HepG2 (cell line): ENCODE data around the gene GALNT18.

Experiments used
- BRCA1 ChIP-seq: sonication (generic); formaldehyde crosslinking; IDR thresholded peaks from 2 replicates; pipeline ENCODE4 v1.4.0; 2020; ENCODE audit warnings: missing genetic modification reagents
- CAMTA2 ChIP-seq: sonication (generic); formaldehyde crosslinking; IDR thresholded peaks from 2 replicates; pipeline ENCODE4 v1.4.0; 2020; ENCODE audit warnings: mild to moderate bottlenecking, missing genetic modification reagents, borderline replicate concordance
- CBFB ChIP-seq: sonication (generic); formaldehyde crosslinking; IDR thresholded peaks from 2 replicates; pipeline ENCODE4 v1.4.0; 2020; ENCODE audit warnings: missing genetic modification reagents
- STAG1 ChIP-seq: sonication (generic); formaldehyde crosslinking; IDR thresholded peaks from 2 replicates; pipeline ENCODE4 v1.4.0; 2020; ENCODE audit warnings: missing genetic modification reagents
- ZNF670 ChIP-seq: sonication (generic); formaldehyde crosslinking; IDR thresholded peaks from 2 replicates; pipeline ENCODE4 v1.8.0; 2022; ENCODE audit warnings: mild to moderate bottlenecking, missing genetic modification reagents, borderline replicate concordance

GRCh38 chr11:11329062-11329806, 292.6 kb downstream of the GALNT18 start:
- TF ChIP-seq BRCA1 (CRISPR knock-in tag) (no peak), STAG1 (CRISPR knock-in tag) (no peak), CAMTA2 (CRISPR knock-in tag) (no peak), CBFB (CRISPR knock-in tag) (no peak), ZNF670 (no peak)
